ENCODE data around the gene RALGPS1.

DNA sequence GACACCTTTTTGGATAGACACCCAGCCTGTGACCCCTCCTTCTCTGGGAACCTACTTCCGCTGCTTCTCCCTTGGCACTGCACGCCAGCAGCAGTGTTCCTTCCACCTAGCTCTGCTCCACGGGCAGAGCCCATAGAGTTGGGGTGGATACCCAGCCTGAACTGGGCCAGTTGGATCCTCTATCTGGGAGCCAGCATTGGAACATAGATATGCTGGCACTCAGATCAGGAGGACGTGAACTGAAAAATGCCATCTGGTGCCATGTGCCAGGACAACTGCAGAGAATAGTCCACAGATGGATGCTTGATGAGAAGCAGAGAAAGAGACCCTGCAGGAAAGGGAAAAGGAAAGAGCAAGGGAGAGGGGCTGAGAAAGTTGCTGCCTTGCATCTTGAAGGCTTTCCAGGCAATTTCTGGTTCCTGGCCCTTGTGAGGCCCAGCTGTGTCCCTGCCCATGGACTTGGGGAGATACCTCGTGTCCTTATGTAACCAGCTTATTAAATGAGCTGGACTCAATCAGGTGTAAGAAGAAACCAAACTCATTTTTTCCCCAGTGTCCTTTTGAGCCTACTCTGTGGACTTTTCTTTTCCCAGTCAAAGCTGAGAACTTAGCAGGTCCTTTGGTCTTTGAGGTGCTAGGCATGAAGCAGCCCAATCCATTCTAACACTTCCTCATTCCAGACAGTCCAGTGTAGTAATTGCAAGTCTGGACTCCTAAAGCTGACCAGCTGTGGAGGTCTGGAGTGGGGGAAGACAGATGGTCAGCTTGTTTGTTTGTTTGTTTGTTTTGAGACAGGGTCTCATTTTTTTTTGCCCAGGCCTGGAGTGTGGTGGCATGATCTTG is 168.8 kb downstream of the RALGPS1 start:
- TF ChIP-seq, protein P1, sequence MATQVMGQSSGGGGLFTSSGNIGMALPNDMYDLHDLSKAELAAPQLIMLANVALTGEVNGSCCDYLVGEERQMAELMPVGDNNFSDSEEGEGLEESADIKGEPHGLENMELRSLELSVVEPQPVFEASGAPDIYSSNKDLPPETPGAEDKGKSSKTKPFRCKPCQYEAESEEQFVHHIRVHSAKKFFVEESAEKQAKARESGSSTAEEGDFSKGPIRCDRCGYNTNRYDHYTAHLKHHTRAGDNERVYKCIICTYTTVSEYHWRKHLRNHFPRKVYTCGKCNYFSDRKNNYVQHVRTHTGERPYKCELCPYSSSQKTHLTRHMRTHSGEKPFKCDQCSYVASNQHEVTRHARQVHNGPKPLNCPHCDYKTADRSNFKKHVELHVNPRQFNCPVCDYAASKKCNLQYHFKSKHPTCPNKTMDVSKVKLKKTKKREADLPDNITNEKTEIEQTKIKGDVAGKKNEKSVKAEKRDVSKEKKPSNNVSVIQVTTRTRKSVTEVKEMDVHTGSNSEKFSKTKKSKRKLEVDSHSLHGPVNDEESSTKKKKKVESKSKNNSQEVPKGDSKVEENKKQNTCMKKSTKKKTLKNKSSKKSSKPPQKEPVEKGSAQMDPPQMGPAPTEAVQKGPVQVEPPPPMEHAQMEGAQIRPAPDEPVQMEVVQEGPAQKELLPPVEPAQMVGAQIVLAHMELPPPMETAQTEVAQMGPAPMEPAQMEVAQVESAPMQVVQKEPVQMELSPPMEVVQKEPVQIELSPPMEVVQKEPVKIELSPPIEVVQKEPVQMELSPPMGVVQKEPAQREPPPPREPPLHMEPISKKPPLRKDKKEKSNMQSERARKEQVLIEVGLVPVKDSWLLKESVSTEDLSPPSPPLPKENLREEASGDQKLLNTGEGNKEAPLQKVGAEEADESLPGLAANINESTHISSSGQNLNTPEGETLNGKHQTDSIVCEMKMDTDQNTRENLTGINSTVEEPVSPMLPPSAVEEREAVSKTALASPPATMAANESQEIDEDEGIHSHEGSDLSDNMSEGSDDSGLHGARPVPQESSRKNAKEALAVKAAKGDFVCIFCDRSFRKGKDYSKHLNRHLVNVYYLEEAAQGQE (IDR thresholded peaks at IDR 0.05): no peak
- TF ChIP-seq ZSCAN20 (CRISPR knock-in tag; IDR thresholded peaks at IDR 0.05) (no peak), FOXS1 (CRISPR knock-in tag; IDR thresholded peaks at IDR 0.05) (no peak), MAZ (IDR thresholded peaks at IDR 0.05; ENCODE audit: borderline replicate concordance, low read depth, low read length) (no peak), RCOR1 (IDR thresholded peaks at IDR 0.05; ENCODE audit: low read depth, low read length) (no peak), POLR2A (IDR thresholded peaks at IDR 0.05; ENCODE audit: low read length) (no peak), MYC (IDR thresholded peaks at IDR 0.05; ENCODE audit: borderline replicate concordance, low read length) (no peak), ZFP36 (IDR thresholded peaks at IDR 0.05; ENCODE audit: borderline replicate concordance, partially characterized antibody) (no peak), NR3C1 (IDR thresholded peaks at IDR 0.05) (no peak), RFX5 (IDR thresholded peaks at IDR 0.05) (no peak)
- TF ChIP-seq, protein P2, sequence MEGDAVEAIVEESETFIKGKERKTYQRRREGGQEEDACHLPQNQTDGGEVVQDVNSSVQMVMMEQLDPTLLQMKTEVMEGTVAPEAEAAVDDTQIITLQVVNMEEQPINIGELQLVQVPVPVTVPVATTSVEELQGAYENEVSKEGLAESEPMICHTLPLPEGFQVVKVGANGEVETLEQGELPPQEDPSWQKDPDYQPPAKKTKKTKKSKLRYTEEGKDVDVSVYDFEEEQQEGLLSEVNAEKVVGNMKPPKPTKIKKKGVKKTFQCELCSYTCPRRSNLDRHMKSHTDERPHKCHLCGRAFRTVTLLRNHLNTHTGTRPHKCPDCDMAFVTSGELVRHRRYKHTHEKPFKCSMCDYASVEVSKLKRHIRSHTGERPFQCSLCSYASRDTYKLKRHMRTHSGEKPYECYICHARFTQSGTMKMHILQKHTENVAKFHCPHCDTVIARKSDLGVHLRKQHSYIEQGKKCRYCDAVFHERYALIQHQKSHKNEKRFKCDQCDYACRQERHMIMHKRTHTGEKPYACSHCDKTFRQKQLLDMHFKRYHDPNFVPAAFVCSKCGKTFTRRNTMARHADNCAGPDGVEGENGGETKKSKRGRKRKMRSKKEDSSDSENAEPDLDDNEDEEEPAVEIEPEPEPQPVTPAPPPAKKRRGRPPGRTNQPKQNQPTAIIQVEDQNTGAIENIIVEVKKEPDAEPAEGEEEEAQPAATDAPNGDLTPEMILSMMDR (IDR thresholded peaks at IDR 0.05): no peak
- TF ChIP-seq, protein P3, sequence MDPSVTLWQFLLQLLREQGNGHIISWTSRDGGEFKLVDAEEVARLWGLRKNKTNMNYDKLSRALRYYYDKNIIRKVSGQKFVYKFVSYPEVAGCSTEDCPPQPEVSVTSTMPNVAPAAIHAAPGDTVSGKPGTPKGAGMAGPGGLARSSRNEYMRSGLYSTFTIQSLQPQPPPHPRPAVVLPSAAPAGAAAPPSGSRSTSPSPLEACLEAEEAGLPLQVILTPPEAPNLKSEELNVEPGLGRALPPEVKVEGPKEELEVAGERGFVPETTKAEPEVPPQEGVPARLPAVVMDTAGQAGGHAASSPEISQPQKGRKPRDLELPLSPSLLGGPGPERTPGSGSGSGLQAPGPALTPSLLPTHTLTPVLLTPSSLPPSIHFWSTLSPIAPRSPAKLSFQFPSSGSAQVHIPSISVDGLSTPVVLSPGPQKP (IDR thresholded peaks at IDR 0.05; ENCODE audit: low read depth, low read length): no peak

Data from A549 (cell line).